ENCODE data around the gene NF1.

DNA sequence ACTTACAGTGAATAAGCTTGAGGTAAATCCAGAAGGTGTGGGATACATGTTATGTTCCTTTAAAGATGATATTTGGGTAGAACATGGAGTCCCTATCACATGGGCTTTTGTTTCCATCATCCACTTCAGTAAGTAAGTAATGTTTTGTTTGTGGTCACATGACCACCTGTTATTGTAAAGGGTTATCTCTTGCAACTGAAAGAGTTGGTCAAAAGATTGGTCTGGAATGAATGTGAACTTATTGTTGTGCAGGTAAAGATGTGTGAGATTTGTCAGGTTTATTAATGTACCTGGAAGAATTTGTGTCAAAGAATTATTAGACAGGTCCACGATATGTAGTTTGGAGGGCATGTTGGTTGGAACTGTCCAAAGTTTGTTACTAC, 200.7 kb downstream of the NF1 start:
- TF ChIP-seq POLR2A (IDR thresholded peaks at IDR 0.05): no peak
- TF ChIP-seq CTCF (IDR thresholded peaks at IDR 0.05): no peak

Data from heart left ventricle (tissue), 13 donors.